ENCODE results near the gene VWA3B.

DNA sequence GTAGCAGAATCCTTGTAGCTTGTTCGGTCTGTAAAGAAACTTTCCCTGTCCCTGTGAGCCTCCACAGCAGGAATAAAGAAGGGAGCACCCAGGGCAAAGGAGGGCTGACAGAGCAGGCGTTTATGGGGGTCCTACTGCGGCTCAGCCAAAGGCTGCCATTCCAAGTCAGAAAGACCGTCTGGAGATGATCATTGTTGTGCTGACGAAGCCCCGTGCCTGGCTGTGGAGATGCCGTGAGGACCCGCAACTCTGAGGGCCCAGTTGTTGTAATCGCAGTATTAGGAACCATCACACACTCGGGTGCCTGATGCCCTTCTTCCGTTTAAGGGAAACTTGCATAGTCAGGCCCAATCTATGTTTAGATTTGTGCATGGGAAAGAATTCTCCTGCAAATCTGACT, 16.9 kb upstream of the VWA3B start:
- TF ChIP-seq POLR2A (IDR thresholded peaks at IDR 0.05), result no peak
- TF ChIP-seq, protein P1, sequence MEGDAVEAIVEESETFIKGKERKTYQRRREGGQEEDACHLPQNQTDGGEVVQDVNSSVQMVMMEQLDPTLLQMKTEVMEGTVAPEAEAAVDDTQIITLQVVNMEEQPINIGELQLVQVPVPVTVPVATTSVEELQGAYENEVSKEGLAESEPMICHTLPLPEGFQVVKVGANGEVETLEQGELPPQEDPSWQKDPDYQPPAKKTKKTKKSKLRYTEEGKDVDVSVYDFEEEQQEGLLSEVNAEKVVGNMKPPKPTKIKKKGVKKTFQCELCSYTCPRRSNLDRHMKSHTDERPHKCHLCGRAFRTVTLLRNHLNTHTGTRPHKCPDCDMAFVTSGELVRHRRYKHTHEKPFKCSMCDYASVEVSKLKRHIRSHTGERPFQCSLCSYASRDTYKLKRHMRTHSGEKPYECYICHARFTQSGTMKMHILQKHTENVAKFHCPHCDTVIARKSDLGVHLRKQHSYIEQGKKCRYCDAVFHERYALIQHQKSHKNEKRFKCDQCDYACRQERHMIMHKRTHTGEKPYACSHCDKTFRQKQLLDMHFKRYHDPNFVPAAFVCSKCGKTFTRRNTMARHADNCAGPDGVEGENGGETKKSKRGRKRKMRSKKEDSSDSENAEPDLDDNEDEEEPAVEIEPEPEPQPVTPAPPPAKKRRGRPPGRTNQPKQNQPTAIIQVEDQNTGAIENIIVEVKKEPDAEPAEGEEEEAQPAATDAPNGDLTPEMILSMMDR (IDR thresholded peaks at IDR 0.05), result no peak

Measured in body of pancreas (tissue), 4 donors.